HepG2 (cell line): ENCODE measurements around the gene SERPINB1. TPM values are rescaled to one million over a fixed set of nuclear protein-coding genes. Genes with fewer than 3 reads are reported as not detected.

ENCODE experiments used
- ARNT ChIP-seq: fragments of 450-650 bp; IDR thresholded peaks from 2 replicates; pipeline ENCODE4 v1.6.1; 2017
- CEBPB ChIP-seq: IDR thresholded peaks from 2 replicates; pipeline ENCODE4 v1.6.1; 2011; ENCODE audit warnings: low read depth, low read length, improper control_type of control experiment, borderline replicate concordance
- EZH2 ChIP-seq: conservative IDR thresholded peaks from 2 replicates; pipeline ENCODE4 v1.6.1; 2012; ENCODE audit warnings: mild to moderate bottlenecking, low read depth, low read length, moderate library complexity
- KAT7 ChIP-seq: IDR thresholded peaks from 2 replicates; pipeline ENCODE4 v1.6.1; 2018; ENCODE audit warnings: borderline replicate concordance, missing compliant biosample characterization
- NR2F1 ChIP-seq, 2 experiments: fragments of 450-650 bp in 1 of 2; formaldehyde crosslinking in 1 of 2; IDR thresholded peaks; 2 replicates each; pipeline versions ENCODE4 v1.5.0 to v1.6.1; 2016 to 2020; ENCODE audit warnings: mild to moderate bottlenecking in 1 of 2, missing compliant biosample characterization in 1 of 2, missing genetic modification reagents in 1 of 2, moderate library complexity in 1 of 2
- PAF1 ChIP-seq: IDR thresholded peaks from 2 replicates; pipeline ENCODE4 v1.6.1; 2016; ENCODE audit warnings: missing genetic modification reagents, missing compliant biosample characterization
- RBM22 ChIP-seq: fragments of 200-400 bp; formaldehyde crosslinking; optimal IDR thresholded peaks from 2 replicates; pipeline ENCODE3; 2017; ENCODE audit warnings: mild to moderate bottlenecking, low read length, moderate library complexity
- REL ChIP-seq: sonication (generic); formaldehyde crosslinking; conservative IDR thresholded peaks from 2 replicates; pipeline ENCODE4 v1.8.0; 2022; ENCODE audit warnings: mild to moderate bottlenecking, missing genetic modification reagents, moderate library complexity
- SAP130 ChIP-seq: IDR thresholded peaks from 2 replicates; pipeline ENCODE4 v1.6.1; 2016; ENCODE audit warnings: low read depth
- SMARCC2 ChIP-seq: fragments of 450-650 bp; IDR thresholded peaks from 2 replicates; pipeline ENCODE4 v1.6.1; 2017; ENCODE audit warnings: antibody characterized with exemption, mild to moderate bottlenecking
- SOX5 ChIP-seq: IDR thresholded peaks from 2 replicates; pipeline ENCODE4 v1.6.1; 2016; ENCODE audit warnings: borderline replicate concordance
- TAF15 ChIP-seq: fragments of 200-400 bp; formaldehyde crosslinking; IDR thresholded peaks from one replicate; pipeline ENCODE4 v1.6.1; 2018; ENCODE audit warnings: mild to moderate bottlenecking, low read depth, low read length; ENCODE audit not compliant: poor library complexity, severe bottlenecking
- TCF7 ChIP-seq: sonication (generic); IDR thresholded peaks from 2 replicates; pipeline ENCODE4 v1.6.1; 2016; ENCODE audit warnings: antibody characterized with exemption, low read depth
- TCF7L2 ChIP-seq: IDR thresholded peaks from 2 replicates; pipeline ENCODE4 v1.6.1; 2011; ENCODE audit warnings: mild to moderate bottlenecking, low read depth, low read length, moderate library complexity
- TP53 ChIP-seq: sonication (generic); formaldehyde crosslinking; conservative IDR thresholded peaks from 2 replicates; pipeline ENCODE4 v1.4.0; 2020; ENCODE audit warnings: missing genetic modification reagents
- ZNF121 ChIP-seq: sonication (generic); formaldehyde crosslinking; IDR thresholded peaks from 2 replicates; pipeline ENCODE4 v1.5.0; 2020; ENCODE audit warnings: mild to moderate bottlenecking, missing genetic modification reagents
- ZNF225 ChIP-seq: sonication (generic); formaldehyde crosslinking; IDR thresholded peaks from 2 replicates; pipeline ENCODE4 v1.4.0; 2020; ENCODE audit warnings: mild to moderate bottlenecking, missing genetic modification reagents
- ZNF260 ChIP-seq: sonication (generic); formaldehyde crosslinking; IDR thresholded peaks from 2 replicates; pipeline ENCODE4 v1.4.0; 2020; ENCODE audit warnings: missing genetic modification reagents, low read depth, mild to moderate bottlenecking, borderline replicate concordance
- ZNF512 ChIP-seq: sonication (generic); formaldehyde crosslinking; IDR thresholded peaks from 2 replicates; pipeline ENCODE4 v1.4.0; 2020; ENCODE audit warnings: mild to moderate bottlenecking, missing genetic modification reagents
- ZNF562 ChIP-seq: sonication (generic); formaldehyde crosslinking; IDR thresholded peaks from 2 replicates; pipeline ENCODE4 v1.8.0; 2022; ENCODE audit warnings: missing genetic modification reagents, borderline replicate concordance
- ZNF629 ChIP-seq: sonication (generic); formaldehyde crosslinking; conservative IDR thresholded peaks from 2 replicates; pipeline ENCODE4 v1.5.0; 2020; ENCODE audit warnings: missing genetic modification reagents
- ZNF891 ChIP-seq: sonication (generic); formaldehyde crosslinking; IDR thresholded peaks from 2 replicates; pipeline ENCODE4 v1.5.0; 2020; ENCODE audit warnings: mild to moderate bottlenecking, missing genetic modification reagents
- polyA plus RNA-seq, 8 experiments: library from polyadenylated mRNA; depleted of rRNA in 3 of 8; stranded (reverse) in 7 of 8; unstranded in 1 of 8; fragments of >200 nt; fragmentation: Illumina TruSeq in 4 of 8; extraction: Trizol in 4 of 8; gene quantifications; 2 replicates each; pipeline versions ENCODE4 v1.2.1 to v1.2.3, GENCODE V29; 2011 to 2016; ENCODE audit warnings: low read depth in 4 of 8, missing spikeins in 1 of 8, mixed read lengths in 1 of 8; ENCODE audit not compliant: insufficient read depth in 1 of 8
- total RNA-seq, 5 experiments: library from RNA; depleted of rRNA; stranded (reverse); fragments of >200 nt; fragmentation: Illumina TruSeq; extraction: Trizol; gene quantifications; 2 replicates each; pipeline ENCODE4 v1.2.3, GENCODE V29; 2016; ENCODE audit warnings: low read depth in 1 of 5
- TF ChIP-seq, protein P1 (sequence below): sonication (generic); formaldehyde crosslinking; IDR thresholded peaks from 2 replicates; pipeline ENCODE4 v1.5.1; 2020; ENCODE audit warnings: missing genetic modification reagents, mild to moderate bottlenecking, borderline replicate concordance
- TF ChIP-seq, protein P2 (sequence below): sonication (generic); formaldehyde crosslinking; IDR thresholded peaks from 2 replicates; pipeline ENCODE4 v1.4.0; 2020; ENCODE audit warnings: missing genetic modification reagents, borderline replicate concordance

Gene SERPINB1
- total and polyA plus RNA-seq, 2 of the 13 experiments (the other 11 are each of a cell fraction or from before 2014, with no cell fraction given) = 41.4 to 60.5 TPM

- no peak for TF ChIP-seq ZNF260 (CRISPR knock-in tag)
- TF ChIP-seq CEBPB = peak; percentile 84
- no peak for TF ChIP-seq TAF15
- no peak for TF ChIP-seq ZNF512 (CRISPR knock-in tag)
- no peak for TF ChIP-seq SOX5 (CRISPR knock-in tag)
- TF ChIP-seq, protein P1, sequence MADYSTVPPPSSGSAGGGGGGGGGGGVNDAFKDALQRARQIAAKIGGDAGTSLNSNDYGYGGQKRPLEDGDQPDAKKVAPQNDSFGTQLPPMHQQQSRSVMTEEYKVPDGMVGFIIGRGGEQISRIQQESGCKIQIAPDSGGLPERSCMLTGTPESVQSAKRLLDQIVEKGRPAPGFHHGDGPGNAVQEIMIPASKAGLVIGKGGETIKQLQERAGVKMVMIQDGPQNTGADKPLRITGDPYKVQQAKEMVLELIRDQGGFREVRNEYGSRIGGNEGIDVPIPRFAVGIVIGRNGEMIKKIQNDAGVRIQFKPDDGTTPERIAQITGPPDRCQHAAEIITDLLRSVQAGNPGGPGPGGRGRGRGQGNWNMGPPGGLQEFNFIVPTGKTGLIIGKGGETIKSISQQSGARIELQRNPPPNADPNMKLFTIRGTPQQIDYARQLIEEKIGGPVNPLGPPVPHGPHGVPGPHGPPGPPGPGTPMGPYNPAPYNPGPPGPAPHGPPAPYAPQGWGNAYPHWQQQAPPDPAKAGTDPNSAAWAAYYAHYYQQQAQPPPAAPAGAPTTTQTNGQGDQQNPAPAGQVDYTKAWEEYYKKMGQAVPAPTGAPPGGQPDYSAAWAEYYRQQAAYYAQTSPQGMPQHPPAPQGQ (CRISPR knock-in tag) = no peak
- TF ChIP-seq ZNF891 (CRISPR knock-in tag) = no peak
- TF ChIP-seq TCF7 = 0 out of 2 replicates have a peak, but pooled peaks have one; percentile 38
- TF ChIP-seq RBM22 = no peak
- no peak for TF ChIP-seq TP53
- TF ChIP-seq ZNF629 (CRISPR knock-in tag) = no peak
- TF ChIP-seq NR2F1 (CRISPR knock-in tag; IDR thresholded peaks at IDR 0.05) = peak in 1 of 2 experiments; percentile 67; a peak in 1 of 4 replicates
- no peak for TF ChIP-seq ZNF121 (CRISPR knock-in tag)
- no peak for TF ChIP-seq ZNF225
- no peak for TF ChIP-seq REL (CRISPR knock-in tag)
- no peak for TF ChIP-seq SMARCC2
- TF ChIP-seq EZH2 = no peak
- TF ChIP-seq, protein P2, sequence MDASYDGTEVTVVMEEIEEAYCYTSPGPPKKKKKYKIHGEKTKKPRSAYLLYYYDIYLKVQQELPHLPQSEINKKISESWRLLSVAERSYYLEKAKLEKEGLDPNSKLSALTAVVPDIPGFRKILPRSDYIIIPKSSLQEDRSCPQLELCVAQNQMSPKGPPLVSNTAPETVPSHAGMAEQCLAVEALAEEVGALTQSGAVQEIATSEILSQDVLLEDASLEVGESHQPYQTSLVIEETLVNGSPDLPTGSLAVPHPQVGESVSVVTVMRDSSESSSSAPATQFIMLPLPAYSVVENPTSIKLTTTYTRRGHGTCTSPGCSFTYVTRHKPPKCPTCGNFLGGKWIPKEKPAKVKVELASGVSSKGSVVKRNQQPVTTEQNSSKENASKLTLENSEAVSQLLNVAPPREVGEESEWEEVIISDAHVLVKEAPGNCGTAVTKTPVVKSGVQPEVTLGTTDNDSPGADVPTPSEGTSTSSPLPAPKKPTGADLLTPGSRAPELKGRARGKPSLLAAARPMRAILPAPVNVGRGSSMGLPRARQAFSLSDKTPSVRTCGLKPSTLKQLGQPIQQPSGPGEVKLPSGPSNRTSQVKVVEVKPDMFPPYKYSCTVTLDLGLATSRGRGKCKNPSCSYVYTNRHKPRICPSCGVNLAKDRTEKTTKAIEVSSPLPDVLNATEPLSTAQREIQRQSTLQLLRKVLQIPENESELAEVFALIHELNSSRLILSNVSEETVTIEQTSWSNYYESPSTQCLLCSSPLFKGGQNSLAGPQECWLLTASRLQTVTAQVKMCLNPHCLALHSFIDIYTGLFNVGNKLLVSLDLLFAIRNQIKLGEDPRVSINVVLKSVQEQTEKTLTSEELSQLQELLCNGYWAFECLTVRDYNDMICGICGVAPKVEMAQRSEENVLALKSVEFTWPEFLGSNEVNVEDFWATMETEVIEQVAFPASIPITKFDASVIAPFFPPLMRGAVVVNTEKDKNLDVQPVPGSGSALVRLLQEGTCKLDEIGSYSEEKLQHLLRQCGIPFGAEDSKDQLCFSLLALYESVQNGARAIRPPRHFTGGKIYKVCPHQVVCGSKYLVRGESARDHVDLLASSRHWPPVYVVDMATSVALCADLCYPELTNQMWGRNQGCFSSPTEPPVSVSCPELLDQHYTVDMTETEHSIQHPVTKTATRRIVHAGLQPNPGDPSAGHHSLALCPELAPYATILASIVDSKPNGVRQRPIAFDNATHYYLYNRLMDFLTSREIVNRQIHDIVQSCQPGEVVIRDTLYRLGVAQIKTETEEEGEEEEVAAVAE = no peak
- TF ChIP-seq KAT7 (CRISPR knock-in tag) = no peak
- TF ChIP-seq TCF7L2 = no peak
- TF ChIP-seq ARNT = no peak
- TF ChIP-seq PAF1 (CRISPR knock-in tag) = no peak
- peak; percentile 34; the same call in 1 of the 2 replicates for TF ChIP-seq SAP130 (CRISPR knock-in tag)
- no peak for TF ChIP-seq ZNF562
These were observed 44.5 kb upstream of the SERPINB1 start (continued) for GRCh38 chr6:2885967-2886735.
